K562 (cell line): ENCODE measurements around the gene MKRN2OS. TPM values are rescaled to one million over a fixed set of nuclear protein-coding genes. Genes with fewer than 3 reads are reported as not detected.

Source experiments
- ATAC-seq: fragments of 200-7000 bp; cut with Tn5 transposase; 3 replicates; pipeline ENCODE4 v1.9.1; 2020; ENCODE audit warnings: moderate library complexity
- BruUV-seq: library from RNA; stranded (reverse); fragments of 400-500 nt; replicated peaks from 2 replicates; lab custom pipeline; 2021; lab: Mats Ljungman, UMichigan
- CTCF ChIA-PET: fragments of 300-600 bp; formaldehyde crosslinking; extraction: SDS; loops from one replicate; lab custom pipeline; 2021; ENCODE audit warnings: low intra/inter-chr PET ratio; lab: Yijun Ruan, JAX
- POLR2A ChIA-PET: fragments of 300-600, 350-650 bp; sonication (Branson Sonifier 250); formaldehyde crosslinking; extraction: SDS; loops from one replicate; lab custom pipeline; 2021; ENCODE audit warnings: antibody characterized with exemption, inconsistent platforms; lab: Yijun Ruan, JAX
- DNase-seq, 4 experiments: peaks; one replicate each; pipeline versions ENCODE4 v3.0.0 to v3.0.0-alpha.2; 2011 to 2018; ENCODE audit warnings: low spot score in 3 of 4, mixed read lengths in 3 of 4; ENCODE audit errors: extremely low read depth in 1 of 4
- FAIRE-seq: peaks from 2 replicates; lab custom pipeline; 2011; peaks lifted over from hg19 to GRCh38; lab: Jason Lieb, UNC
- H2AFZ ChIP-seq: 2 replicates; pipeline ENCODE4 v1.6.0; 2011; ENCODE audit warnings: low read depth, low read length, control low read depth, inconsistent platforms
- H3K27ac ChIP-seq: fragments of 200-600 bp; 3 replicates; pipeline ENCODE4 v1.8.0; 2011; ENCODE audit warnings: low read depth, mild to moderate bottlenecking, control low read depth, inconsistent platforms, low read length, moderate library complexity, mixed read lengths; ENCODE audit errors: extremely low read depth
- H3K27me3 ChIP-seq, 2 experiments: fragments of 300-600 bp in 1 of 2; 2 replicates in 1 of 2; 3 replicates in 1 of 2; pipeline versions ENCODE4 v1.6.0 to v1.8.0; 2011; ENCODE audit warnings: inconsistent platforms in 2 of 2, low read length in 2 of 2, mild to moderate bottlenecking in 1 of 2, mixed read lengths in 1 of 2, moderate library complexity in 1 of 2; ENCODE audit not compliant: control insufficient read depth in 2 of 2, insufficient read depth in 2 of 2
- H3K36me3 ChIP-seq: fragments of 300-600 bp; 3 replicates; pipeline ENCODE4 v1.8.0; 2011; ENCODE audit warnings: mild to moderate bottlenecking, low read length, inconsistent platforms; ENCODE audit not compliant: control insufficient read depth, insufficient read depth
- H3K4me1 ChIP-seq, 2 experiments: fragments of 200-600 bp in 1 of 2; replicated peaks in 1 of 2; 2 replicates in 1 of 2; 3 replicates in 1 of 2; pipeline versions ENCODE4 v1.5.1 to v1.8.0; 2011; ENCODE audit warnings: inconsistent platforms in 2 of 2, low read length in 2 of 2, mild to moderate bottlenecking in 1 of 2, mixed read lengths in 1 of 2, moderate library complexity in 1 of 2; ENCODE audit not compliant: control insufficient read depth in 2 of 2, insufficient read depth in 2 of 2
- H3K4me2 ChIP-seq: 2 replicates; pipeline ENCODE4 v1.6.1; 2011; ENCODE audit warnings: low read length, control low read depth, inconsistent platforms, mixed read lengths; ENCODE audit not compliant: insufficient read depth
- H3K4me3 ChIP-seq: fragments of 200-600 bp; sonication (generic), shearing (Covaris generic); 2 replicates; pipeline ENCODE4 v1.5.1; 2016; ENCODE audit warnings: control low read depth, inconsistent platforms
- H3K79me2 ChIP-seq: fragments of 200-600 bp; 3 replicates; pipeline ENCODE4 v1.8.0; 2011; ENCODE audit warnings: low read length, inconsistent platforms; ENCODE audit not compliant: control insufficient read depth, insufficient read depth
- H3K9ac ChIP-seq, 2 experiments: 2 replicates each; pipeline versions ENCODE4 v1.6.0 to v1.6.1; 2011; ENCODE audit warnings: low read depth in 2 of 2, low read length in 2 of 2, control low read depth in 1 of 2, inconsistent platforms in 1 of 2, mild to moderate bottlenecking in 1 of 2, mixed read lengths in 1 of 2; ENCODE audit not compliant: insufficient read depth in 1 of 2
- H3K9me1 ChIP-seq: one replicate; pipeline ENCODE4 v1.6.0; 2011; ENCODE audit warnings: inconsistent platforms, mild to moderate bottlenecking, low read length, moderate library complexity; ENCODE audit not compliant: control insufficient read depth, insufficient read depth
- H3K9me3 ChIP-seq: replicated peaks from 2 replicates; pipeline ENCODE4 v1.5.1; 2011; ENCODE audit warnings: low read depth, low read length, inconsistent platforms; ENCODE audit not compliant: control insufficient read depth, insufficient read depth
- H4K20me1 ChIP-seq: replicated peaks from 2 replicates; pipeline ENCODE4 v1.6.1; 2011; ENCODE audit warnings: low read length, inconsistent platforms, mixed read lengths; ENCODE audit not compliant: control insufficient read depth, insufficient read depth
- CHCHD3 ChIP-seq: fragments of 250-450 bp; sonication (Bioruptor Pico); IDR thresholded peaks from 2 replicates; pipeline ENCODE4 v2.1.2; 2022; ENCODE audit warnings: mild to moderate bottlenecking
- CHD2 ChIP-seq: IDR thresholded peaks from 2 replicates; pipeline ENCODE4 v1.6.1; 2011; ENCODE audit warnings: low read depth, low read length
- KLF10 ChIP-seq: fragments of 250-450 bp; sonication (Bioruptor Pico); IDR thresholded peaks from 2 replicates; pipeline ENCODE4 v1.6.1; 2021; ENCODE audit warnings: matching md5 sums
- MAZ ChIP-seq, 2 experiments: fragments of 450-650 bp in 1 of 2; sonication (generic) in 1 of 2; formaldehyde crosslinking; IDR thresholded peaks in 1 of 2; conservative IDR thresholded peaks in 1 of 2; 2 replicates each; pipeline versions ENCODE4 v1.4.0 to v1.5.0; 2020; ENCODE audit warnings: mild to moderate bottlenecking in 1 of 2, missing genetic modification reagents in 1 of 2
- MXD1 ChIP-seq: fragments of 250-450 bp; sonication (Bioruptor Pico); IDR thresholded peaks from 2 replicates; pipeline ENCODE4 v1.8.0; 2021; ENCODE audit warnings: borderline replicate concordance, mild to moderate bottlenecking, moderate library complexity; ENCODE audit not compliant: poor library complexity, severe bottlenecking
- PHTF2 ChIP-seq: fragments of 250-450 bp; sonication (Bioruptor Pico); IDR thresholded peaks from 2 replicates; pipeline ENCODE4 v1.5.0; 2021; ENCODE audit warnings: mild to moderate bottlenecking
- POLR2AphosphoS5 ChIP-seq: IDR thresholded peaks from 2 replicates; pipeline ENCODE4 v1.6.1; 2011; ENCODE audit warnings: mild to moderate bottlenecking, low read depth, low read length, moderate library complexity; ENCODE audit not compliant: control insufficient read depth, insufficient read depth
- SPI1 ChIP-seq: IDR thresholded peaks from 2 replicates; pipeline ENCODE4 v1.6.1; 2011; ENCODE audit warnings: low read depth, low read length, control low read depth, borderline replicate concordance
- TARDBP ChIP-seq: fragments of 450-650 bp; IDR thresholded peaks from 2 replicates; pipeline ENCODE4 v1.6.1; 2016
- THRAP3 ChIP-seq: fragments of 450-650 bp; IDR thresholded peaks from 2 replicates; pipeline ENCODE4 v1.6.1; 2016; ENCODE audit warnings: mild to moderate bottlenecking, inconsistent platforms, borderline replicate concordance
- ZC3H4 ChIP-seq: sonication (generic); formaldehyde crosslinking; IDR thresholded peaks from 2 replicates; pipeline ENCODE4 v1.9.0; 2021; ENCODE audit warnings: missing genetic modification reagents, borderline replicate concordance
- ZNF316 ChIP-seq: fragments of 450-650 bp; IDR thresholded peaks from 2 replicates; pipeline ENCODE4 v1.6.1; 2016
- ZNF431 ChIP-seq: sonication (generic); formaldehyde crosslinking; IDR thresholded peaks from 2 replicates; pipeline ENCODE4 v1.8.0; 2022; ENCODE audit warnings: mild to moderate bottlenecking, missing genetic modification reagents
- ZNF512 ChIP-seq: IDR thresholded peaks from 2 replicates; pipeline ENCODE4 v1.6.1; 2016; ENCODE audit warnings: missing genetic modification characterization, missing compliant biosample characterization
- ZNF644 ChIP-seq: fragments of 200-800 bp; sonication (Bioruptor generic); IDR thresholded peaks from 2 replicates; pipeline ENCODE4 v1.6.1; 2016; ENCODE audit warnings: low read depth, missing genetic modification characterization, missing compliant biosample characterization
- ZZZ3 ChIP-seq: fragments of 450-650 bp; IDR thresholded peaks from 2 replicates; pipeline ENCODE4 v1.6.1; 2016; ENCODE audit warnings: antibody characterized with exemption, mild to moderate bottlenecking, moderate library complexity
- WGBS: fragments of 100-300 bp; shearing (Covaris generic); methylation state at CpG from one replicate; pipeline ENCODE4 v1.1.6; 2016; ENCODE audit warnings: low coverage, mixed read lengths; ENCODE audit not compliant: insufficient coverage; ENCODE audit errors: missing lambda C conversion rate; 5-methylcytosine and 5-hydroxymethylcytosine counted together
- in situ Hi-C: fragments of 300-500 bp; cut with MboI; formaldehyde crosslinking; loops from 4 replicates; pipeline ENCODE4 v1.15.0; 2018; ENCODE audit warnings: inconsistent platforms, mixed read lengths
- intact Hi-C: fragments of 100-400 bp; cut with micrococcal nuclease; formaldehyde crosslinking; loops from 2 replicates; pipeline ENCODE4 v1.14.2; 2022
- polyA plus RNA-seq, 8 experiments: library from polyadenylated mRNA; depleted of rRNA in 4 of 8; stranded (reverse) in 5 of 8; unstranded in 3 of 8; fragments of >200 nt; fragmentation: Nextera tagmentation in 2 of 8; fragmentation: Illumina TruSeq in 1 of 8; extraction: Ambion mirVana in 2 of 8; extraction: Trizol in 1 of 8; gene quantifications; 2 replicates each; pipeline versions ENCODE4 v1.2.1 to v1.2.3, GENCODE V29; 2011 to 2014; ENCODE audit warnings: inconsistent platforms in 1 of 8, missing spikeins in 1 of 8
- total RNA-seq, 7 experiments: library from RNA; depleted of rRNA in 6 of 7; stranded (reverse); fragments of >200 nt in 6 of 7; fragmentation: Illumina TruSeq in 2 of 7; extraction: Trizol in 2 of 7; gene quantifications; 2 replicates each; pipeline versions ENCODE4 v1.2.1 to v1.2.3, GENCODE V29; 2011 to 2021; ENCODE audit warnings: low replicate concordance in 1 of 7
- TF ChIP-seq, protein P1 (sequence below): fragments of 450-650 bp; IDR thresholded peaks from 2 replicates; pipeline ENCODE4 v1.6.1; 2016; ENCODE audit warnings: antibody characterized with exemption
- TF ChIP-seq, protein P2 (sequence below): sonication (generic); IDR thresholded peaks from 2 replicates; pipeline ENCODE4 v1.6.1; 2016

The MKRN2OS gene
- total and polyA plus RNA-seq, 9 of the 15 experiments (the other 6 are each of a cell fraction or from before 2014, with no cell fraction given): 0.11 to 0.27 (median 0.17) TPM; not detected in 6

DNA sequence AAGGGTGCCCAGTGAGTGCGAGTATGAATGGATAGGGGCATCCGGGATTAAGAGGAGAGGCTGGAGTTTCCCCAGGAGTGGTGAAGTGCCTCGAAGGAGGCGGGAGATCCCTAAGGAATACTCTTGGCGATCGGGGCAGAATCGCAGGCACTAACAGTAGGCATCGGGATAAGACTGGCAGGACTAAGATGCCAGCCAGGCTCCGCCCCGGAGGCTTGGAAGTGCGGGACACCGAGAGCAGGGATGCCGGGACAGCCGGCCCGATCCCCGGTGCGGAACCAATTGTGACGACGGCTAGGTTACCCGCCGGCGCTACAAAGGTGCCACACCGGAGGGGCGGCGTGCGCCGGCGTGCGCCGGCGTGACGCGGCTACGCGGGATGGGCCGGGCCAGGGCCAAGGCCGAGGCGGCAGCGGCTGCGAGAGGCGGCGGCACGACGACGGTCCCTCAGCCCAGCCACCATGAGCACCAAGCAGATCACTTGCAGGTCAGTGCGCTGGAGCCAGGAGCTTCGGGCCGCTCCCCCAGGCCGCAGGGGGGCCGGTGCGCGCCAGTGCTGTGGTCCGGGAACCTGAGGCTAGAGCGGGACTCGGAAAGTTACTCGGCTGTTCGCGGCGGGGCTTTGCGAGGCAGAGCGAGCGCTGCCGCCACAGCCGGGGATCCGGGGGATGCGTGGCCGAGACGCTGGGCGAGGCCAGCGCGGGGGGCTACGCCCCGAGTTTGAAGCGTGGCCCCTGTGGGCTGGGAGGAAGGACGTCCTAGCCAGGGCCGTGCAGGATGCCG lies 11.6 kb upstream of the MKRN2OS start, which contains the start of gene MKRN2:
Gene MKRN2, plus strand, starts transcription at position 398 of the 783 bp plus-strand sequence. Its CDS starts 64 bp downstream, at position 462.
- in situ Hi-C loops: no loop called here
- Histone ChIP-seq H3K9me1 (peaks cover 7% of the 10 kb centered on the region), H3K9ac (peak within 1 kb of the TSS; percentile 82 to 99), H3K4me3 (peak within 1 kb of the TSS; percentile 82), H3K27me3 (no peaks in the 10 kb centered on the region), H3K4me2 (peak within 1 kb of the TSS; percentile 94), H3K4me1 (peaks cover 17 to 22% of the 10 kb centered on the region in 2 experiments), H3K27ac (peak within 1 kb of the TSS; percentile 91), H3K36me3 (no peaks in the 10 kb centered on the region), H4K20me1 (peaks cover 41% of the 10 kb centered on the region), H3K9me3 (no peaks in the 10 kb centered on the region), H2AFZ (peak within 1 kb of the TSS; percentile 94), H3K79me2 (peaks cover 50% of the 10 kb centered on the region)
- DNase-seq: peak; percentile 92 to 94 (median 92)
- ChIA-PET POLR2A (interaction anchor here (0.5 to 5.5 kb wide), 8 partner anchors 11 to 128 kb away, joined by 3 to 25 read pairs (median 4); partner anchors contain the start of genes MKRN2OS and RAF1), CTCF (no interaction called here)
- ATAC-seq: peak; percentile 93
- intact Hi-C loops: loop anchor here (5.0 kb wide), 2 partner anchors 105 to 285 kb away; partner anchors contain the start of genes RAF1 and RPL32
- WGBS: under 1% methylated on average over 74 of the region's 77 CpGs
- no TSS peak for BruUV-seq
- no peak for FAIRE-seq
- TF ChIP-seq MAZ (CRISPR knock-in tag; conservative IDR thresholded peaks at IDR 0.05 in 1 of 2, IDR thresholded peaks at IDR 0.05 in 1 of 2) (peak; percentile 92 to 94), KLF10 (CRISPR knock-in tag) (no peak), MXD1 (peak; percentile 38), CHCHD3 (CRISPR knock-in tag) (no peak; the same call in 1 of the 2 replicates), ZC3H4 (CRISPR knock-in tag) (no peak), ZNF316 (0 out of 2 replicates have a peak, but pooled peaks have one; percentile 12), ZZZ3 (no peak), TARDBP (peak; percentile 92), ZNF431 (CRISPR knock-in tag) (peak; percentile 85), PHTF2 (CRISPR knock-in tag) (no peak), CHD2 (peak; percentile 47; the same call in 1 of the 2 replicates), POLR2AphosphoS5 (peak; percentile 98), ZNF644 (no peak; the same call in 1 of the 2 replicates), THRAP3 (no peak), ZNF512 (tag) (no peak), SPI1 (no peak)
- TF ChIP-seq, protein P1, sequence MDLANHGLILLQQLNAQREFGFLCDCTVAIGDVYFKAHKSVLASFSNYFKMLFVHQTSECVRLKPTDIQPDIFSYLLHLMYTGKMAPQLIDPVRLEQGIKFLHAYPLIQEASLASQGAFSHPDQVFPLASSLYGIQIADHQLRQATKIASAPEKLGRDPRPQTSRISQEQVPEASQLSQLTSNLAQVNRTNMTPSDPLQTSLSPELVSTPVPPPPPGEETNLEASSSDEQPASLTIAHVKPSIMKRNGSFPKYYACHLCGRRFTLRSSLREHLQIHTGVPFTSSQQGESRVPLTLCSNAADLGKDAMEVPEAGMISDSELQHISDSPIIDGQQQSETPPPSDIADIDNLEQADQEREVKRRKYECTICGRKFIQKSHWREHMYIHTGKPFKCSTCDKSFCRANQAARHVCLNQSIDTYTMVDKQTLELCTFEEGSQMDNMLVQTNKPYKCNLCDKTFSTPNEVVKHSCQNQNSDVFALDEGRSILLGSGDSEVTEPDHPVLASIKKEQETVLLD: peak; percentile 95
- TF ChIP-seq, protein P2, sequence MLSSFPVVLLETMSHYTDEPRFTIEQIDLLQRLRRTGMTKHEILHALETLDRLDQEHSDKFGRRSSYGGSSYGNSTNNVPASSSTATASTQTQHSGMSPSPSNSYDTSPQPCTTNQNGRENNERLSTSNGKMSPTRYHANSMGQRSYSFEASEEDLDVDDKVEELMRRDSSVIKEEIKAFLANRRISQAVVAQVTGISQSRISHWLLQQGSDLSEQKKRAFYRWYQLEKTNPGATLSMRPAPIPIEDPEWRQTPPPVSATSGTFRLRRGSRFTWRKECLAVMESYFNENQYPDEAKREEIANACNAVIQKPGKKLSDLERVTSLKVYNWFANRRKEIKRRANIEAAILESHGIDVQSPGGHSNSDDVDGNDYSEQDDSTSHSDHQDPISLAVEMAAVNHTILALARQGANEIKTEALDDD: no peak
